DMS153 (cell line): ENCODE data around the gene PHF21B.

Source experiments
- DNase-seq: peaks from one replicate; lab custom pipeline; 2025; lab: John Stamatoyannopoulos, UW

PHF21B gene

DNA sequence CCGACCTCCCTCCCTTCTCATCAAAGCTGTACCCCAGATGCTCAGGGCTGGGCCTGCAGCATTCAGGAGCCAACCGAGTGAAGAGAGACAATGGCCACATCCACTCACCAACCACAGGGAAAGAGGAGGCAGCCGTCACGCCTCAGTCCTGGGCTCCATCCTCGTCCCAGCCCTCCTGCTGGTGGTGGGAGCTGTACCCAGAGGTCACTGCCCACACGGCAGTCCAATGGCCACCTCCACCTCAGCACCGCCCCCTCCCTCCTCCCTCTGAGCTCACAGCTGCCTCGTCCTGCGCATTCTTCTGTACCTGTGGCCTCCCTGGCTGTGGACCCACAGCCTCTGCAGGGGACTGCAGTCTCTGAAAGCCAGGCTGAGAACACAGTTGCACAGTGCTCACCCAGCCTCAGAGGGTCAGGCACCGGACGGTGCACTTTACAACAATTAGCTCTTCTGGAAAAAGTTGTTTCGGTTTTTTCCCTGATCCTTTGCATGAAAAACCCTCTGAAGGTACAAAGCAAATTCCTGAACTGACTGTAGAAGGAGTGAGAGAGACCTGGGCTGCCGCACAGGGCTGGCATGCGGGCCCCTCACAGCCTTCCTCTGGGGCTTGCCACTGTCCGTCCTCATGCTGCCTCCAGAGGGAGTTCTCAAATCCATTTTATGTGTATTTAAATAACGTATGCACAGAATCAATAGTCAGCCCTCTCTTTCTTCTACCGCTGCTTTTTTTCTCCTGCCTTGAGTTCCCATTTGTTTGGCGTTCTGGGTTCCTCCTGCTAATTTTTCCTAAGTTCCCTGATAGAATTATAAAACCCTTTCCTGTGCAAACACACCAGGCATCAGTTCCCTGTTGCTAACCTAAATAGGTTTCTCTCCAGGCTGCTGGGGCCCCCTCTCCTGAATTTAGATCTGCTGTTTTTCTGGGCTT, 52.7 kb downstream of the PHF21B start:
- DNase-seq = no peak

- DNase-seq = no peak
Observed at GRCh38 chr22:44955102-44955501, 54.7 kb downstream of the PHF21B start.

- DNase-seq = no peak
Observed at GRCh38 chr22:44954149-44954548, 55.7 kb downstream of the PHF21B start.

DNA sequence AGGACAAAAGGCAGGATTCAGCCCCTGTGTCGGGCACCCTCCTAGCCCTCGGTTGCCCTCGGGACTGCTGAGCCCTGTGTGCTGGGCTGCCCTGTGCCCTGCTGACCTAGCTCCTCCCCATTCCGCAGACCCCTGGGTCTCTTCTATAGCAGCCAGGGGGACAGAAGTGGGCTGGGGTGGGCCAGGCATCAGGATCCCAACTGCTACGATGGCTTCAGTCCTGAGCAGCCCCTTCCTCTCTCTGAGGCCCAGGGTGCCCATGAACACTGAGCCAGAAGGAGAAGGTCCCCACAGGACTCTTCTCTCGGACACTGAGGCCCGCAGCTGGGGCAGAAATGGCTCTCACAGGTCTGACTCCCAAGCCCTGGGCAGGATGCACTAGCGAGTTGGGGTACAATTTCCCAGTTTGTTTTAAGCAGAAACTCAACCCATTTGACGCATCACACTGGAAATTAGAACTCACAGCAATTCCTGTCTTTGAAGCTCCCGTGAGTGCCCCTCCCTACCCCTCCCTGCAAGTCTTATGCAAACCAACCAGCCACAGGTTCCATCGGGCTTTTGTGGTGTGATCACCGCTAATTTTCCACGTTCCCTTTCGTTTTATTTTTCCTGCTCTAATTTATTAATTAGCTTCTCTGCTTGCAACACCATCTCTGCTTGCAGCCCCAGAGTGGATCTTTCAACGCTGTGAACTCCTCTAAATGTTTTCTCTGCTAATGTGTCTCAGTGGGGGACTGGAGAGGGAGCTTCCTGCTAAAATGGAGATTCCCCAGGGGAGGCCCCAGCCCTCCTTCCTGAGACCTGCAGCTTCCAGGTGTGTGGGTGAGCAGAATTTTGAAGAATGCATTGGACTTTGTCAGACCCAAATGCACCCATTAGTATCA, 56.7 kb downstream of the PHF21B start:
- DNase-seq = no peak

GRCh38 chr22:44951510-44951816, 58.3 kb downstream of the PHF21B start:
- no peak for DNase-seq

- no peak for DNase-seq
Observed at GRCh38 chr22:44950806-44951509, 58.8 kb downstream of the PHF21B start.

- DNase-seq = no peak
Observed at GRCh38 chr22:44947846-44948245, 62.0 kb downstream of the PHF21B start.

- DNase-seq = no peak
Observed at GRCh38 chr22:44947049-44947448, 62.8 kb downstream of the PHF21B start.

- no peak for DNase-seq
Observed at GRCh38 chr22:44944883-44945601, 64.8 kb downstream of the PHF21B start.

DNA sequence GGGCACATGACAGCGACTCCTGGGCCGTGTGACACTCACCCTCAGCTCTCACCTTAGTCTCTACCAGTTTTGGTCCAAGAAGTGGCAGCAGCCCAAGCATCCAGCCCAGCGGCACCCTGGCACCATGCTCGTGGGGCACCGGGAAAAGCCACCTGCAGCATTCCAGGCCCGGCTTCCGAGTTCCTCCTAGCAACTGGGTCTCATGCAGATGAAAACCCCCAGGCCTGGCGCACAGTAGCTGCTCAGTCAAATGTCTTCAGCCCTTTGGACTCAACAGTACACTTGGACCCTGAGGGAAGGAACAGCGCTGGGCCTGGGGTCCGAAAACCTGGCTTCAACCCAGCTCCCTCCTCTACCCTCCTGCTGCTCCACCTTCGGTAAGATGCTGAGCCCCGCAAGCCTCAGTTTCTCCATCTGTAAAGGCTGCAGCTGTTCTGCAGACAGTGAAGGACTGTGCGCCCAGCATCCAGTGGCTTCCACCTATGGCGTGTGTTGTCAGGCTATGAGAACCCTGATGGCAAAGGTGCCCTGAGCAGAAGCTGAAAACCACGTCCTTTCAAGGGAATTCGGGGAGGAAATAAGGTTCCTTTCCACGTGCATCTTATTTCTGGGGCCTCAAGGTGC, 66.0 kb downstream of the PHF21B start:
- DNase-seq = no peak

DNA sequence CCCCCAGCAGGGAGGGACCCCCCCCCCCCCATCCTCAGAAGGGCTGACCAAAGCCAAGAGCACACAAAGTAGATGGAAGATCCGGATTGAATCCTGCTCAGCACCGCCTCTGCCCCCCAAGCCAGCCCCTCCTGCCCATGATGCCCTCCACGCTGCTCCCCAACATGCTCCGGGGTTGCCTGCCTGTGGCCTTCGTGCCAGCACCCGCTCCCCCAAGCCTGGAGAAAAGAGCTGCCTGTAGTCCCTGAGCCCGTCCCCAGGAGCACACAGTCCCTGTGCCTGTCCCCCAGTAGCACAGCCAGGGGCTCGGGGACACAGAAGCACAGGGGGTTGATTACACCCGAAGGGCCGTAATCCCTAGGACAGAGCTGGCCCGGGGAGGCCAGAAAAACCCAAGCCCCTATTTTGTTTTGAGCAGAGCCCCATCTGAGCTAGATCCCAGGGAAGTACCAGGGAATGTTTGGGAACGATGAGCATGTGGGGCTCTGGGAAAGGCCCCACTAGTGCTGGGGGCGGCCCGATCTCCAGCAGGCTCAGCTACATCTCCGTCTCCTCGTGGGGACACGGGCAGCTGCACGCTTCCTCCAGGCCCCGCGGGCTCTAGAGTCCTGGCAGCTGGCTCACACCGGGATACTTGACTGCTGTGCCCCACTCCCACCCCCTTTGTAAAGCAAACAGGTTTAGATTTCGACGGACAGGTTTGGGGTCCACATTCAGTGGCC, 66.7 kb downstream of the PHF21B start:
- no peak for DNase-seq

DNA sequence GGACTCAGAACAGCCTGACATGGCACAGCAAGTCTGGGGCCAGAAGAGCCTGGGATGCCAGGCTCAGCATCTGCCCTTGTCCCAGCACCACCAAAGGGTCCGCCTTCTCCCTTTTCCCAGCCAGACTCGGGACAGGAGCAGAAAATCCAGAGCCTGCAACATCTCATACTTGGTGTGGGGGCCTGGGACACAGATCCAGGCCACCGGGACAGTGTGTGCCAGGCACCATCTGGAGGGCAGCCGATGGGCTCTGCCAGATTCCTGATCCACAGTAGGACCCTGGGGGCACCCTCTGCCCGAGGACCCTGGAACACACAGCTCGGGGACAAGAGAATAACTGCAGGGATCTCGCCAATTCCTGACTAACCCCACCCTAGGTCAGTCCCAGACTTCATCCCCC, 67.7 kb downstream of the PHF21B start:
- DNase-seq = no peak

- DNase-seq = no peak
Observed at GRCh38 chr22:44941207-44941606, 68.6 kb downstream of the PHF21B start.

DNA sequence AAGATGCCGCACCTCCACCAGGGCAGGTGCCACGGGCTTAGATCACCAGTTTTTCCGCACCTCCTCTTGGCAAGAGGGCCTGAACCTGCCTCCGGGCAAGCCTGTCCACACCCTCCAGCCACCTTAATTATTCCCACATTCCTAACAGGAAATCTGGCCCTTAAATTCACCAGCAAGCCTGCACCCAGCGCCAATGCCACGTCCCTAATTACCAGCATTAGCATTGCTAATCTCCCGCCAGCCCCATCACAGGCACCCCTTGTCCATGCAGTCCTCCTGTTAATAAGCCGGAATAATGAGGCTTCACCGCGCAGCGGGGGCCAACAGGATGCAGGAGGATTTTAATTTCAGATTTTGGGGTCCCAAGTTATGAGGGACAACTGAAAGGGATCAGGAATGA, 69.7 kb downstream of the PHF21B start:
- no peak for DNase-seq

GRCh38 chr22:44939451-44939850, 70.4 kb downstream of the PHF21B start:
- DNase-seq = no peak

GRCh38 chr22:44938886-44939285, 70.9 kb downstream of the PHF21B start:
- DNase-seq = no peak

DNA sequence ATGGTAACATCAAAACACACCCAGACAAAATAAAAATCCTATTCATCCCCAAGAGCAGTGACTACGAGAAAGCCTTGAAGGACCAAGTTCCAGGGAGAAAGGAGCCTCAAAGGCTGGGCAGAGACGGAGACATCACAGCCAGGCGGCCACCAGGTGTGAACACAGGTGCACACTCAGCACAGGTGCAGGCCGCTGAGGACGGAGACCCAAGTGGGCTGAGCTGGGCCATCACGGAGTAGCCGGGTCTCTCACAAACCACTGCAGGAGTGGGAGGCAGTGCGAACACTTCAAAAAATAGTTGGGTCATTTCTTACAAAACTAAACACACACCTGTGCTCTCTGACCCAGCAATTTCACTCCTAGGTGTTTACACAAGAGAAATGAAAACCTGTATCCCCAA, 72.6 kb downstream of the PHF21B start:
- DNase-seq = no peak

- DNase-seq = no peak
Observed at GRCh38 chr22:44936201-44936600, 73.6 kb downstream of the PHF21B start.

GRCh38 chr22:44935724-44936123, 74.1 kb downstream of the PHF21B start:
- DNase-seq = no peak

DNA sequence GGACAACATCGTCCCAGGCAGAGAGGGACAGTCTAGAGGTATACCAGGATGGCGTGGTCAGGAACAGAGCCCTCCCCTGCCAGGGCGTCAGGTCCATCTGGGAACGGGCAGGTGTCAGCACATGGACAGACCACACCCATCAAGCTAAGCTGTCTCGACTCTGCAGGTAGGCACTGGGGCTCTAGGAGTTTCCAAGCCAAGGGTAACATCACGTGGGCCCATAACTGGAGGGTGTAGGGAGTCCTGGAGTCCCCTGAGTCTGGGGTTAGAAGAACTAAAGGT, 75.4 kb downstream of the PHF21B start:
- DNase-seq = no peak
